ENCODE data around the gene KYAT1. TPM values are rescaled to one million over a fixed set of nuclear protein-coding genes. Genes with fewer than 3 reads are reported as not detected.
"Not testable (repeated sequence)": the region's sequence is repeated elsewhere in the genome, so short reads cannot be mapped to it uniquely, and the experiment has no call there.

KYAT1 gene
- total RNA-seq, 1 experiment from 2014 or later, result 6.1 TPM

- no peaks in the 10 kb centered on the region for H3K27me3 ChIP-seq (ENCODE audit: control insufficient read depth, insufficient read depth, low read length)
- H3K9me3 ChIP-seq (ENCODE audit: control insufficient read depth, insufficient read depth, low read depth, low read length), result no peaks in the 10 kb centered on the region
- ChIA-PET POLR2A (no interaction called here), CTCF (no interaction called here)
- ATAC-seq (no peak), DNase-seq (ENCODE audit: low read depth, low spot score) (no peak)
- H3K4me3 ChIP-seq (ENCODE audit: low read depth in 2 of 2, low read length in 2 of 2), result no peak overlapping the region
- H3K27ac ChIP-seq (ENCODE audit: low read length), result no peak overlapping the region
- intact Hi-C loops (cut with micrococcal nuclease; ENCODE audit: unreplicated experiment) (no loop called here), in situ Hi-C loops (cut with HindIII; ENCODE audit: low pct_unique_long_range_greater_than_20kb, low sequenced_read_pairs) (no loop called here)
- no TSS peak for BruUV-seq (replicated peaks)
- no peak for TF ChIP-seq POLR2AphosphoS5 (IDR thresholded peaks at IDR 0.05; ENCODE audit: low read depth, low read length)
- no peak for TF ChIP-seq SIN3A (IDR thresholded peaks at IDR 0.05; ENCODE audit: borderline replicate concordance, insufficient read depth, low read depth, low read length)
- TF ChIP-seq CTCF (IDR thresholded peaks at IDR 0.05), result no peak
- TF ChIP-seq TCF7L2 (IDR thresholded peaks at IDR 0.05; ENCODE audit: low read depth, low read length), result no peak
- TF ChIP-seq REST (IDR thresholded peaks at IDR 0.05; ENCODE audit: insufficient read depth in 1 of 2, low read depth in 2 of 2, low read length in 1 of 2), result no peak
- H3K36me3 ChIP-seq (ENCODE audit: control insufficient read depth, insufficient read depth, low read length), result no peaks in the 10 kb centered on the region; the same call in 1 of the 2 replicates
- no peaks in the 10 kb centered on the region for H3K4me1 ChIP-seq (ENCODE audit: control insufficient read depth, insufficient read depth, low read length)
Observed at GRCh38 chr9:128798896-128799295, 82.9 kb downstream of the KYAT1 start.

- POLR2A ChIA-PET; DNase-seq (ENCODE audit: low read depth, low spot score); H3K9me3 ChIP-seq (ENCODE audit: control insufficient read depth, insufficient read depth, low read depth, low read length); H3K27me3 ChIP-seq (ENCODE audit: control insufficient read depth, insufficient read depth, low read length); H3K4me1 ChIP-seq (ENCODE audit: control insufficient read depth, insufficient read depth, low read length); H3K27ac ChIP-seq (ENCODE audit: low read length); ATAC-seq; intact Hi-C loops (cut with micrococcal nuclease; ENCODE audit: unreplicated experiment); in situ Hi-C loops (cut with HindIII; ENCODE audit: low pct_unique_long_range_greater_than_20kb, low sequenced_read_pairs); BruUV-seq (replicated peaks); H3K36me3 ChIP-seq (ENCODE audit: control insufficient read depth, insufficient read depth, low read length); H3K4me3 ChIP-seq (ENCODE audit: low read depth in 2 of 2, low read length in 2 of 2): not testable (repeated sequence)
- CTCF ChIA-PET, result interaction anchor here (0.6 kb wide), 1 partner anchor 243 kb away, joined by 8 read pairs; no protein-coding TSS in a partner anchor
Observed at GRCh38 chr9:128794961-128795360, 86.8 kb downstream of the KYAT1 start.

GRCh38 chr9:128792978-128793686 lies 88.6 kb downstream of the KYAT1 start:
- no peak overlapping the region for H3K27ac ChIP-seq (ENCODE audit: low read length)
- POLR2A ChIA-PET, result no interaction called here
- CTCF ChIA-PET, result interaction anchor here (0.6 kb wide), 1 partner anchor 70 kb away, joined by 4 read pairs; no protein-coding TSS in a partner anchor
- H3K4me1 ChIP-seq (ENCODE audit: control insufficient read depth, insufficient read depth, low read length), result peaks cover 4% of the 10 kb centered on the region
- no TSS peak for BruUV-seq (replicated peaks)
- no peaks in the 10 kb centered on the region for H3K27me3 ChIP-seq (ENCODE audit: control insufficient read depth, insufficient read depth, low read length)
- ATAC-seq (no peak), DNase-seq (ENCODE audit: low read depth, low spot score) (no peak)
- no peaks in the 10 kb centered on the region; the same call in 1 of the 2 replicates for H3K36me3 ChIP-seq (ENCODE audit: control insufficient read depth, insufficient read depth, low read length)
- TF ChIP-seq CTCF (IDR thresholded peaks at IDR 0.05) (no peak), SIN3A (IDR thresholded peaks at IDR 0.05; ENCODE audit: borderline replicate concordance, insufficient read depth, low read depth, low read length) (no peak), POLR2AphosphoS5 (IDR thresholded peaks at IDR 0.05; ENCODE audit: low read depth, low read length) (no peak), TCF7L2 (IDR thresholded peaks at IDR 0.05; ENCODE audit: low read depth, low read length) (no peak), REST (IDR thresholded peaks at IDR 0.05; ENCODE audit: insufficient read depth in 1 of 2, low read depth in 2 of 2, low read length in 1 of 2) (no peak)
- intact Hi-C loops (cut with micrococcal nuclease; ENCODE audit: unreplicated experiment) (no loop called here), in situ Hi-C loops (cut with HindIII; ENCODE audit: low pct_unique_long_range_greater_than_20kb, low sequenced_read_pairs) (no loop called here)
- H3K4me3 ChIP-seq (ENCODE audit: low read depth in 2 of 2, low read length in 2 of 2), result no peak overlapping the region
- H3K9me3 ChIP-seq (ENCODE audit: control insufficient read depth, insufficient read depth, low read depth, low read length), result no peaks in the 10 kb centered on the region
